ENCODE measurements around the gene LUC7L2.

GRCh38 chr7:139446051-139446890 lies 86.6 kb downstream of the LUC7L2 start:
- TF ChIP-seq CTCF (IDR thresholded peaks at IDR 0.05) (no peak), POLR2A (IDR thresholded peaks at IDR 0.05) (no peak)
